ENCODE data around the gene MSMO1. TPM values are rescaled to one million over a fixed set of nuclear protein-coding genes. Genes with fewer than 3 reads are reported as not detected.
A peak's percentile ranks its signal among the peaks of the same experiment; 100 is the strongest.

Gene MSMO1
- total and polyA plus RNA-seq, 2 donors (not counting 3 experiments of a cell fraction or from before 2014, with no cell fraction given): 74.3 to 109 TPM

DNA sequence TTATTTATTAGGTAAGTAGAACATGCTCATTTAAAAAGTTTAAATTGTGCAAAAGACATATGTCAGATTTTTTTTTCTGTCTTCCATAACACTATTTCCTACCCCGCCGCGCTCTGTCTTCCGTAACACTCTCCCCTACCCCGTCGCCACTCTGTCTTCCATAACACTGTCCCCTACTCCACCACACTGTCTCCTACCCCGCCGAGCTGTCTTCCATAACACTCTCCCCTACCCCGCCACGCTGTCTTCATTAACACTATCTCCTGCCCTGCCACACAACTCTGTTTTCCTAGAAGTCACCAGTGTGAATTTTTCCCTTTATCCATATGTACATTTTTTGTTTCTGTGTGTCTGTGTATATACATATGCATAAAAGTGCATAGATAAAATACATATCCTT lies 4.4 kb downstream of the MSMO1 start:
- DNase-seq (ENCODE audit: low read depth, low spot score) (no peak), FAIRE-seq (no peak)
- no peaks in the 10 kb centered on the region for H3K27me3 ChIP-seq (ENCODE audit: control insufficient read depth in 2 of 2, insufficient read depth in 2 of 2, low read length in 2 of 2)
- H3K36me3 ChIP-seq (ENCODE audit: control insufficient read depth in 2 of 2, extremely low read depth in 1 of 2, insufficient read depth in 2 of 2, low read length in 2 of 2): peaks cover 0 to 12% of the 10 kb centered on the region in 2 experiments
- H3K4me1 ChIP-seq (ENCODE audit: control insufficient read depth, extremely low read depth, insufficient read depth, low read length): peaks cover 48% of the 10 kb centered on the region
- ChIA-PET CTCF (interaction anchor here (8.8 kb wide), 1 partner anchor 201 kb away, joined by 50 read pairs; no protein-coding TSS in a partner anchor), POLR2A (interaction anchor here (1.5 kb wide), 1 partner anchor 22 kb away, joined by 3 read pairs; no protein-coding TSS in a partner anchor)
- no peak overlapping the region for H2AFZ ChIP-seq (ENCODE audit: low read depth, low read length)
- H3K9me1 ChIP-seq (replicated peaks; ENCODE audit: control insufficient read depth, extremely low read depth, insufficient read depth, low read length): no peaks in the 10 kb centered on the region
- peak overlapping the region in 1 of 3 experiments; percentile 98 for H3K4me3 ChIP-seq (replicated peaks in 1 of 3; ENCODE audit: insufficient read depth in 1 of 3, low read depth in 1 of 3, low read length in 3 of 3)
- intact Hi-C loops (cut with micrococcal nuclease): no loop called here
- no peak overlapping the region for H3K27ac ChIP-seq (ENCODE audit: insufficient read depth, low read depth, low read length)
- peaks cover 93% of the 10 kb centered on the region for H3K79me2 ChIP-seq (ENCODE audit: control insufficient read depth, insufficient read depth, low read length)
- TF ChIP-seq CTCF (IDR thresholded peaks at IDR 0.05; ENCODE audit: extremely low read depth in 1 of 2, insufficient read depth in 1 of 2, low read depth in 1 of 2, low read length in 2 of 2) (no peak), POLR2AphosphoS5 (IDR thresholded peaks at IDR 0.05; ENCODE audit: insufficient read depth, low read depth, low read length) (no peak)
- H4K20me1 ChIP-seq (replicated peaks; ENCODE audit: control insufficient read depth, extremely low read depth, insufficient read depth, low read length): peaks cover 6% of the 10 kb centered on the region
- H3K4me2 ChIP-seq (ENCODE audit: insufficient read depth, low read length): peak overlapping the region; percentile 92
- dilution Hi-C loops (cut with MboI; ENCODE audit: extremely low pct_ligation_motif_present, low sequenced_read_pairs): no loop called here
- no peaks in the 10 kb centered on the region for H3K9me3 ChIP-seq (replicated peaks; ENCODE audit: control insufficient read depth, insufficient read depth, low read length)
- no peak overlapping the region for H3K9ac ChIP-seq (replicated peaks; ENCODE audit: extremely low read depth, insufficient read depth, low read length)
- no TSS peak for BruUV-seq (replicated peaks)

GRCh38 chr4:165332502-165332901 lies 5.0 kb downstream of the MSMO1 start:
- H3K79me2 ChIP-seq (ENCODE audit: control insufficient read depth, insufficient read depth, low read length): peaks cover 99% of the 10 kb centered on the region
- no peak overlapping the region for H3K27ac ChIP-seq (ENCODE audit: insufficient read depth, low read depth, low read length)
- no peak for DNase-seq (ENCODE audit: low read depth, low spot score)
- TF ChIP-seq FOS (IDR thresholded peaks at IDR 0.05; ENCODE audit: borderline replicate concordance, insufficient read depth, low read length) (no peak), MYC (IDR thresholded peaks at IDR 0.05; ENCODE audit: low read depth, low read length) (no peak), EZH2 (IDR thresholded peaks at IDR 0.05; ENCODE audit: borderline replicate concordance, low read depth, low read length, severe bottlenecking) (no peak), POLR2A (IDR thresholded peaks at IDR 0.05; ENCODE audit: low read depth, low read length) (no peak), POLR2AphosphoS5 (IDR thresholded peaks at IDR 0.05; ENCODE audit: insufficient read depth, low read depth, low read length) (no peak), CTCF (IDR thresholded peaks at IDR 0.05; ENCODE audit: extremely low read depth in 1 of 2, insufficient read depth in 1 of 2, low read depth in 1 of 2, low read length in 2 of 2) (no peak), JUN (IDR thresholded peaks at IDR 0.05; ENCODE audit: borderline replicate concordance, insufficient read depth, insufficient read length, low read depth) (no peak), GATA2 (IDR thresholded peaks at IDR 0.05; ENCODE audit: insufficient read depth, insufficient read length, low read depth, low read length) (no peak)
- TF ChIP-seq, protein P1, sequence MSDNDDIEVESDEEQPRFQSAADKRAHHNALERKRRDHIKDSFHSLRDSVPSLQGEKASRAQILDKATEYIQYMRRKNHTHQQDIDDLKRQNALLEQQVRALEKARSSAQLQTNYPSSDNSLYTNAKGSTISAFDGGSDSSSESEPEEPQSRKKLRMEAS (IDR thresholded peaks at IDR 0.05; ENCODE audit: insufficient read depth, insufficient read length): no peak
- peak overlapping the region; percentile 92 for H3K4me2 ChIP-seq (ENCODE audit: insufficient read depth, low read length)
- H3K4me1 ChIP-seq (ENCODE audit: control insufficient read depth, extremely low read depth, insufficient read depth, low read length): peaks cover 47% of the 10 kb centered on the region
- peaks cover 0 to 17% of the 10 kb centered on the region in 2 experiments for H3K36me3 ChIP-seq (ENCODE audit: control insufficient read depth in 2 of 2, extremely low read depth in 1 of 2, insufficient read depth in 2 of 2, low read length in 2 of 2)
- peak overlapping the region in 1 of 3 experiments; percentile 15 for H3K4me3 ChIP-seq (replicated peaks in 1 of 3; ENCODE audit: insufficient read depth in 1 of 3, low read depth in 1 of 3, low read length in 3 of 3)
- FAIRE-seq: no peak
- no TSS peak for BruUV-seq (replicated peaks)
- no peak overlapping the region for H3K9ac ChIP-seq (replicated peaks; ENCODE audit: extremely low read depth, insufficient read depth, low read length)
- no peaks in the 10 kb centered on the region for H3K9me1 ChIP-seq (replicated peaks; ENCODE audit: control insufficient read depth, extremely low read depth, insufficient read depth, low read length)
- H2AFZ ChIP-seq (ENCODE audit: low read depth, low read length): no peak overlapping the region
- dilution Hi-C loops (cut with MboI; ENCODE audit: extremely low pct_ligation_motif_present, low sequenced_read_pairs): no loop called here
- ChIA-PET CTCF (interaction anchor here (1.0 to 8.8 kb wide), 4 partner anchors 13 to 220 kb away, joined by 3 to 50 read pairs (median 5); partner anchors contain the start of gene TMEM192), POLR2A (no interaction called here)
- H3K27me3 ChIP-seq (ENCODE audit: control insufficient read depth in 2 of 2, insufficient read depth in 2 of 2, low read length in 2 of 2): no peaks in the 10 kb centered on the region
- no peaks in the 10 kb centered on the region for H3K9me3 ChIP-seq (replicated peaks; ENCODE audit: control insufficient read depth, insufficient read depth, low read length)
- H4K20me1 ChIP-seq (replicated peaks; ENCODE audit: control insufficient read depth, extremely low read depth, insufficient read depth, low read length): peaks cover 10% of the 10 kb centered on the region
- intact Hi-C loops (cut with micrococcal nuclease): no loop called here

Data from endothelial cell of umbilical vein (primary cell).